NCI-H128 (cell line): Measurements from ENCODE around the gene ADCY7.

Source experiments
- DNase-seq: peaks from one replicate; lab custom pipeline; 2025; ENCODE audit not compliant: unreplicated experiment; lab: John Stamatoyannopoulos, UW

The ADCY7 gene

GRCh38 chr16:50247906-50248608 is 18.3 kb upstream of the ADCY7 start:
- no peak for DNase-seq

GRCh38 chr16:50248845-50249244 is 17.5 kb upstream of the ADCY7 start:
- no peak for DNase-seq

GRCh38 chr16:50251375-50252081 is 14.8 kb upstream of the ADCY7 start:
- DNase-seq: no peak

GRCh38 chr16:50252082-50252611 is 14.2 kb upstream of the ADCY7 start:
- no peak for DNase-seq

- DNase-seq: no peak
These were observed 13.4 kb upstream of the ADCY7 start for GRCh38 chr16:50252874-50253513.

- no peak for DNase-seq
These were observed 12.8 kb upstream of the ADCY7 start for GRCh38 chr16:50253514-50253910.

- no peak for DNase-seq
These were observed 12.3 kb upstream of the ADCY7 start for GRCh38 chr16:50254072-50254471.

- DNase-seq: no peak
These were observed 10.8 kb upstream of the ADCY7 start for GRCh38 chr16:50255538-50255937.

- no peak for DNase-seq
These were observed 9.7 kb upstream of the ADCY7 start for GRCh38 chr16:50256604-50257003.

GRCh38 chr16:50257876-50258275 is 8.5 kb upstream of the ADCY7 start:
- DNase-seq: no peak

GRCh38 chr16:50259334-50260205 is 6.8 kb upstream of the ADCY7 start:
- no peak for DNase-seq

GRCh38 chr16:50260206-50261159 is 5.9 kb upstream of the ADCY7 start:
- no peak for DNase-seq

- no peak for DNase-seq
These were observed 5.1 kb upstream of the ADCY7 start for GRCh38 chr16:50261160-50261706.

GRCh38 chr16:50261707-50262235 is 4.6 kb upstream of the ADCY7 start:
- DNase-seq: no peak

GRCh38 chr16:50263060-50263909 is 3.1 kb upstream of the ADCY7 start:
- no peak for DNase-seq

GRCh38 chr16:50263940-50264929 is 2.1 kb upstream of the ADCY7 start:
- no peak for DNase-seq

- DNase-seq: no peak
These were observed 1.1 kb upstream of the ADCY7 start for GRCh38 chr16:50265260-50265659.
